ENCODE data around the gene DLG2. TPM values are rescaled to one million over a fixed set of nuclear protein-coding genes. Genes with fewer than 3 reads are reported as not detected.

The DLG2 gene
- total RNA-seq, 1 donor from 2014 or later, result 5.9 TPM

- Mint-ChIP-seq H3K9me3 (no peaks in the 10 kb centered on the region), H3K4me1 (ENCODE audit: unreplicated experiment) (peaks cover 10% of the 10 kb centered on the region), H3K36me3 (no peaks in the 10 kb centered on the region), H3K4me3 (no peak overlapping the region), H3K27ac (no peak overlapping the region), H3K27me3 (no peaks in the 10 kb centered on the region)
- no peak for TF ChIP-seq CTCF (conservative IDR thresholded peaks at IDR 0.05)
- no peak for DNase-seq (ENCODE audit: extremely low spot score, unreplicated experiment)
Observed at GRCh38 chr11:83695046-83695445, 1932.1 kb downstream of the DLG2 start.

- H3K36me3 Mint-ChIP-seq, result no peaks in the 10 kb centered on the region
- TF ChIP-seq CTCF (conservative IDR thresholded peaks at IDR 0.05), result no peak
- H3K27ac Mint-ChIP-seq, result no peak overlapping the region
- H3K4me3 Mint-ChIP-seq, result no peak overlapping the region
- peaks cover 10% of the 10 kb centered on the region for H3K4me1 Mint-ChIP-seq (ENCODE audit: unreplicated experiment)
- no peak for DNase-seq (ENCODE audit: extremely low spot score, unreplicated experiment)
- no peaks in the 10 kb centered on the region for H3K9me3 Mint-ChIP-seq
- no peaks in the 10 kb centered on the region for H3K27me3 Mint-ChIP-seq
Observed at GRCh38 chr11:83694191-83694910, 1932.8 kb downstream of the DLG2 start.

- H3K4me1 Mint-ChIP-seq (ENCODE audit: unreplicated experiment), result peaks cover 10% of the 10 kb centered on the region
- H3K9me3 Mint-ChIP-seq, result no peaks in the 10 kb centered on the region
- H3K27me3 Mint-ChIP-seq, result no peaks in the 10 kb centered on the region
- H3K4me3 Mint-ChIP-seq, result no peak overlapping the region
- no peaks in the 10 kb centered on the region for H3K36me3 Mint-ChIP-seq
- no peak for TF ChIP-seq CTCF (conservative IDR thresholded peaks at IDR 0.05)
- no peak overlapping the region for H3K27ac Mint-ChIP-seq
- DNase-seq (ENCODE audit: extremely low spot score, unreplicated experiment), result no peak
Observed at GRCh38 chr11:83693306-83693992, 1933.7 kb downstream of the DLG2 start.

- H3K36me3 Mint-ChIP-seq, result no peaks in the 10 kb centered on the region
- TF ChIP-seq CTCF (conservative IDR thresholded peaks at IDR 0.05), result no peak
- no peak overlapping the region for H3K27ac Mint-ChIP-seq
- no peak overlapping the region for H3K4me3 Mint-ChIP-seq
- H3K27me3 Mint-ChIP-seq, result no peaks in the 10 kb centered on the region
- peaks cover 10% of the 10 kb centered on the region for H3K4me1 Mint-ChIP-seq (ENCODE audit: unreplicated experiment)
- DNase-seq (ENCODE audit: extremely low spot score, unreplicated experiment), result no peak
- no peaks in the 10 kb centered on the region for H3K9me3 Mint-ChIP-seq
Observed at GRCh38 chr11:83692675-83693074, 1934.5 kb downstream of the DLG2 start.

- Mint-ChIP-seq H3K27me3 (no peaks in the 10 kb centered on the region), H3K4me3 (no peak overlapping the region), H3K27ac (no peak overlapping the region), H3K36me3 (no peaks in the 10 kb centered on the region), H3K9me3 (no peaks in the 10 kb centered on the region), H3K4me1 (ENCODE audit: unreplicated experiment) (peaks cover 10% of the 10 kb centered on the region)
- DNase-seq (ENCODE audit: extremely low spot score, unreplicated experiment), result no peak
- TF ChIP-seq CTCF (conservative IDR thresholded peaks at IDR 0.05), result no peak
Observed at GRCh38 chr11:83691451-83691950, 1935.6 kb downstream of the DLG2 start.
